ENCODE data around the gene INTS4.
A peak's percentile ranks its signal among the peaks of the same experiment; 100 is the strongest.
"Not testable (repeated sequence)": the region's sequence is repeated elsewhere in the genome, so short reads cannot be mapped to it uniquely, and the experiment has no call there.

INTS4 gene, protein sequence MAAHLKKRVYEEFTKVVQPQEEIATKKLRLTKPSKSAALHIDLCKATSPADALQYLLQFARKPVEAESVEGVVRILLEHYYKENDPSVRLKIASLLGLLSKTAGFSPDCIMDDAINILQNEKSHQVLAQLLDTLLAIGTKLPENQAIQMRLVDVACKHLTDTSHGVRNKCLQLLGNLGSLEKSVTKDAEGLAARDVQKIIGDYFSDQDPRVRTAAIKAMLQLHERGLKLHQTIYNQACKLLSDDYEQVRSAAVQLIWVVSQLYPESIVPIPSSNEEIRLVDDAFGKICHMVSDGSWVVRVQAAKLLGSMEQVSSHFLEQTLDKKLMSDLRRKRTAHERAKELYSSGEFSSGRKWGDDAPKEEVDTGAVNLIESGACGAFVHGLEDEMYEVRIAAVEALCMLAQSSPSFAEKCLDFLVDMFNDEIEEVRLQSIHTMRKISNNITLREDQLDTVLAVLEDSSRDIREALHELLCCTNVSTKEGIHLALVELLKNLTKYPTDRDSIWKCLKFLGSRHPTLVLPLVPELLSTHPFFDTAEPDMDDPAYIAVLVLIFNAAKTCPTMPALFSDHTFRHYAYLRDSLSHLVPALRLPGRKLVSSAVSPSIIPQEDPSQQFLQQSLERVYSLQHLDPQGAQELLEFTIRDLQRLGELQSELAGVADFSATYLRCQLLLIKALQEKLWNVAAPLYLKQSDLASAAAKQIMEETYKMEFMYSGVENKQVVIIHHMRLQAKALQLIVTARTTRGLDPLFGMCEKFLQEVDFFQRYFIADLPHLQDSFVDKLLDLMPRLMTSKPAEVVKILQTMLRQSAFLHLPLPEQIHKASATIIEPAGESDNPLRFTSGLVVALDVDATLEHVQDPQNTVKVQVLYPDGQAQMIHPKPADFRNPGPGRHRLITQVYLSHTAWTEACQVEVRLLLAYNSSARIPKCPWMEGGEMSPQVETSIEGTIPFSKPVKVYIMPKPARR

DNA sequence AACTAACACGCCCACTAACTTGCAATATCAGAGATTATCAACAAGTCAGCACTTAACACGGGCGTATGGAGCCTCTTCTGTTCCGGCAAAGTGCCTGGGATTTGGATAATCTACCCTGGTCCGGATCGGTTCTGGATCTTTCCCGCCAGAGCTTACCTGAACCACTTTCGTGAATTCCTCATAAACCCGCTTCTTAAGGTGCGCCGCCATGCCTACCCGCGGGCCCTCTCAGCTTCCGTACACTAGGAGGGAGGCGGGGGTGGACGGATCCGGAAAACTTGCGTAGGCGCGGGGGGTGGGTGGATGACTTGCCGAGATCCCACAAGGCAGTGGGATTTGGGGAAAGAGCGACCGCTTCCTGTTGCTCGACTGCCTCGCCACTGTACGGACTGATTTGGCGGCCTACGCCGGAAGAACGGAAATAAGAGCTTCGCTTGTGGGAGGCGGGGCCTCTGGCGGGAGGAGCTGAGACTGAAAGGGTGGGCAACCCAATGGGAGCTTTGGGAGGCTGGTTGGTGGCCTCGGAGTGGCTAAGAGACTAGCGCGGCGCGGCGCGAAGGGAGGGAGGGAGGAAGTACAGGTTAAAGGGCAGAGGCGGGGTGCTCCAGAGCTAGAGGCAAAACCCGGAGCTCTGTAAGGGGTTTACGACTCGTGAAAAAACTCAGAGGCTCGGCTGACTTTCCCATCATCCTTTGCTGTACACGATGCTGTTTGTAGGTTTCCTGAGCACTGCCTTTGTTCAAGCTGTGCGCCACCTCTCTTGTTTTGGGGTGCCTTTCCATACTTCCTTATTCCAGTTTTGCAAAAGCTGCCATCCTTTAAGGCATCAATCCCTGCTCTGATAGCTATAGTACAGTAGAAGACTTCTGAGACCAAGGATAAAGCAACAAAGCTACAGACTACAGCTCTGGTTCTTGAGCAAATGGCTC lies at the start of gene INTS4:
TSS of gene INTS4 (minus strand) at position 235 of the 929 bp plus-strand sequence. CDS start at position 210, 25 bp downstream.
- DNase-seq (ENCODE audit: extremely low read depth in 1 of 2, low read depth in 1 of 2) = peak; percentile 92 to 99

- DNase-seq (ENCODE audit: extremely low read depth in 1 of 2, low read depth in 1 of 2) = no peak
Observed at GRCh38 chr11:78041843-78042440, 47.5 kb upstream of the INTS4 start.

- DNase-seq (ENCODE audit: extremely low read depth in 1 of 2, low read depth in 1 of 2) = not testable (repeated sequence)
Observed at GRCh38 chr11:78041380-78041719, 46.9 kb upstream of the INTS4 start.

- no peak for DNase-seq (ENCODE audit: extremely low read depth in 1 of 2, low read depth in 1 of 2)
Observed at GRCh38 chr11:78040691-78041379, 46.4 kb upstream of the INTS4 start.

DNA sequence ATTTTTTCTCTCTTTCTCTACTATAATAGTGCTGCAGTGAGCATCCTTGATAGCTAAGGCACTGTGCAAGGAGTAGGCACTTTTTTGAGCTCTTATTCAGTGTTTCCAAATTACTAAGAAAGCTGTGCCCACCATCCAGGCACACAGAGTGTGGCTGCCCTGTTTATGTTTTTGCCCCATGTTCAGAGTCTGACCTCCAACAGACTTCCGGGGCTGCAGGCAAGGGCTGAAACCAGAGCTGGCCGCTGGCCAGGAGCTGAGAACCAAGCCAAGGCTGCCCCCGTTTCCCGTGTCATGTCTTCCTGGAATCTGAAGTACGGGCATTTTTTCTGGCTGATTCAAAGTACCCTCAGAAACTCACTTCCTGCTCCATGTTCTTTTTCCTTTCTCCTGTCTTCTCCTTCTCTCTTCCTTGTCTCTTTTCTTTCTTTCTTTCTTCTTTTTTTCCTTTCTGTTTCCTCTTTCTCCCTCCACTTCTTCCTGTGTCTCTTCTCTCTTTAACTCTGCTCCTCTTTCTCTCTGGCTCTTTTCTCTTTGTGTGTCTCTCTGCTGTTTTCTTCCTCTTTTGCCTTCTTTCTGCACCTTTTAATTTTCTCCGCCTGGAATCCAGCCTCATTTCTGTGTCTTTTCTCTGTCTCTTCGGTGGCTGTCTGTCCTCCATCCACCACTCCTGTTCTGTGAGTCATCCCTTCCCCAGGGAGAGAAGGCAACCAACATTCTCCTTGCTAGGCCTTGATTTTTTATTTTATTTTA lies 45.6 kb upstream of the INTS4 start:
- DNase-seq (ENCODE audit: extremely low read depth in 1 of 2, low read depth in 1 of 2) = peak; percentile 18 to 30

GRCh38 chr11:78039391-78039918 lies 45.0 kb upstream of the INTS4 start:
- no peak for DNase-seq (ENCODE audit: extremely low read depth in 1 of 2, low read depth in 1 of 2)

- DNase-seq (ENCODE audit: extremely low read depth in 1 of 2, low read depth in 1 of 2) = no peak
Observed at GRCh38 chr11:78038697-78039313, 44.3 kb upstream of the INTS4 start.

DNA sequence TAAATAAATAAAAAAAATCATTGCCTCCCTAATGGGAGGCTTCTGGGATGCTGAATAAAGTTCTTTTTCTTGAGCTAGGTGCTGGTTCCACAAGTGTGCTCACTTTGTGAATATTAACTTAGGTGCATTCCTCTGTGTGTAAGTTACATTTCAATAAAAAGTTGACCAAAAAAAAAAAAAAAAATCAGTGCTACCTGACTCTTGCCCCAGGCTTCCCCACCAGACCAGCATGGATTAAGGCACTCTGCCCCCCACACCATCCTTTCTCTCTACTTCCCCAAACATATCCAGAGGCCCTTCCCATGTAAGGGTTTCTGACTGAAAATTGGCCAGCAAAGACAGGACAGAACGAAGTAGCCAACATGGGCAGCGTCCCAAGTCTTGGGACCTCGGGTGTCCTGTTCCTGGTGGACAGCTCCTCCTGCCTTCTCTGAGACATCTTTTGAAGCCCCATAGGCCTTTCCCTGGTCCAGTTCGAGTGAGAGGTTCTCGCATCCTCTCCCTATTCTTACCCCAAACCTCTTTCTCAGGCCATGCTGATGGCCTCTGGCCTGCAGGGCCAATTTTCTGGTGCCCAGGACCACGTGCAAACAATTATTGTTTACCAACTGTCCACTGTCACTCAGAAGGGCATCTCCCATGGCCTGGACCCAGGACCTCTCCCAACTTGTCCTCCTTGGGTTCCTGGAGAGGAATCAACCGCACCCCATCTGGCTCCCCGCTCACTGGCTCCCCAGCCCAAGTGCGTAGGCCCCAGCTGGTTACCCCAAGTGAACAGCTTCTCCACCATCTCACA lies 43.6 kb upstream of the INTS4 start:
- DNase-seq (ENCODE audit: extremely low read depth in 1 of 2, low read depth in 1 of 2) = no peak

DNA sequence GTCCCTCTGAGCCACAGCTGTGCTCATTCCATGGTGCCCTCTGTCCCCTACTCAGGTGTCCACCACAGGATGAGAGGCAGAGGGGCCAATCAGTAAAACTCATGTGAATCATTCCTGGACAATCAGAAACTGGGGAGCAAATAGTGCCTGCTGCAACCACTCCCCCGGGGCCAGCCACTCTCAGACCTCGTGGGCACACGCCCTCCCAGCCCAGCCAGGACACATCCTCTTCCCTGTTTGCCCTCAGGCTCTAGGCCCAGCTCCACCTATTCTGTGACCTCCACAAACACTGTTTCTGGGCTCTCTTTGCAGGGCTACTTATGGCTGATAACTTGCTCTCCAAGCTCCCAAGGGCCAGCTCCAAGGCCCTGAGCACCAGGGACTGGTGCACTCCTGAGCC lies 42.6 kb upstream of the INTS4 start:
- no peak for DNase-seq (ENCODE audit: extremely low read depth in 1 of 2, low read depth in 1 of 2)

DNA sequence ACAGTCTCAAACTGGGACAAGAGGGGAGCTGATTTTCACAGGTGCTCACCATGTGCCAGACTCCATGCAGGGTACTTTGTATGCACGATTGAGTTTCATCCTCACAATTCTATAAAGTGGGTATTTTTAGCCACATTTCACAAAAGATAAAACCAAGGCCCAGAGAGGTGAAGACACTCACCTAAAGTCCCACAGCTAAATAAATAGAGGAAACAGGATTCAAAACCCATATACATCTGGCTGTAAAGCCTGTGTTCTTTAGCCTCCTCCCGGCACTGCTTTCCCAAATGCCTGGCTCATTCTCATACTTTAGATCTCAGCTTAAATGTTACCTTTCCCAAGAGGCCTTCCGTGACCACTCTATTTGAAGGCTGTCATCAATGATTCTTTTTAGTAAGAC lies 41.8 kb upstream of the INTS4 start:
- DNase-seq (ENCODE audit: extremely low read depth in 1 of 2, low read depth in 1 of 2) = no peak

DNA sequence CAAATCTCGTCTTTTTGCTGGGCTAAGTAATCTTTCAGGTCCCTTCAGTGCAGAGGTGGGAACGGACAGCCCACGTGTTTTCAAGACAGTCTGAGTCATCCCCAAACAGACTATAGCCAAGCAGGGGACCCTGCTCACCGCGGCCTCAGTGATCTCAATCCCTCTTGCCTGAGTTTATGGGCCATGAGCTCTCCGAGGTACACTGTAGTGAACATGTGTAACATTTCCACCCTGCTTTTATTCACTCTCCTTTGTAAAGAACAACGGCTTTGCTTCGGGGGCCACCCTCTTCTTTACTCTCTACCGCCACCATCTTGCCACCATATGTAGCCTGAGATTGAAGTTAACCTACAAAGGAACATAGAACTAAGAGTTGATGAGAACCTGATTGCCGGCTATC lies 40.2 kb upstream of the INTS4 start:
- DNase-seq (ENCODE audit: extremely low read depth in 1 of 2, low read depth in 1 of 2) = no peak

- DNase-seq (ENCODE audit: extremely low read depth in 1 of 2, low read depth in 1 of 2) = no peak
Observed at GRCh38 chr11:78033040-78033439, 38.6 kb upstream of the INTS4 start.

- DNase-seq (ENCODE audit: extremely low read depth in 1 of 2, low read depth in 1 of 2) = no peak
Observed at GRCh38 chr11:78032090-78032489, 37.6 kb upstream of the INTS4 start.

DNA sequence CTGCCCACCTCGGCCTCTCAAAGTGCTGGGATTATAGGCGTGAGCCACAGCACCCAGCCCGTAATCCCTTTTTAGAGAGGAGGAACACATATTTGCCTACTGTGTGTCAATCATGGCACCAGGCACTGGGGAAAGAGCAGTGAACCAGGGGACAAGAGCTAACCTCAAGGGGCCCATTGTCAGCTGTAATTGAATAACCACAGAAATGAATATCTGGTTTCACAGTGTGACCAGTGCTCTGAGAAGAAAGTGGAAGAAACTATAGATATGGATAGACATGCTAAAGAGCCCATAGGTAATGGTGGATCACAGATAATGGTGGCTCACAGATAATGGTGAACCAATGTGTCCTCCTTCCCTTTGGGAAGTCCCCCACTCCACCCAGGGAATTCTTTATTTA lies 37.2 kb upstream of the INTS4 start:
- no peak for DNase-seq (ENCODE audit: extremely low read depth in 1 of 2, low read depth in 1 of 2)

GRCh38 chr11:78030429-78031325 lies 36.2 kb upstream of the INTS4 start:
- DNase-seq (ENCODE audit: extremely low read depth in 1 of 2, low read depth in 1 of 2) = no peak

- DNase-seq (ENCODE audit: extremely low read depth in 1 of 2, low read depth in 1 of 2) = not testable (repeated sequence)
Observed at GRCh38 chr11:78028423-78028822, 34.0 kb upstream of the INTS4 start.

GRCh38 chr11:78027759-78028158 lies 33.3 kb upstream of the INTS4 start:
- DNase-seq (ENCODE audit: extremely low read depth in 1 of 2, low read depth in 1 of 2) = no peak
